Astrocyte (in vitro differentiated cells and primary cell): ENCODE results near the gene OSM. TPM values are rescaled to one million over a fixed set of nuclear protein-coding genes. Genes with fewer than 3 reads are reported as not detected.

Experiments used
- DNase-seq: peaks from one replicate; pipeline ENCODE4 v3.0.0-alpha.2; 2010; ENCODE audit warnings: low read depth
- FAIRE-seq: peaks from 2 replicates; lab custom pipeline; 2011; peaks lifted over from hg19 to GRCh38; lab: Jason Lieb, UNC
- H2AFZ ChIP-seq: 2 replicates; pipeline ENCODE4 v1.6.0; 2012; ENCODE audit warnings: low read depth, low read length, inconsistent platforms
- H3K27ac ChIP-seq: 2 replicates; pipeline ENCODE4 v1.5.1; 2011; ENCODE audit warnings: low read depth, low read length, inconsistent platforms
- H3K27me3 ChIP-seq: 2 replicates; pipeline ENCODE4 v1.6.0; 2011; ENCODE audit warnings: low read length, inconsistent platforms; ENCODE audit not compliant: insufficient read depth
- H3K36me3 ChIP-seq: 2 replicates; pipeline ENCODE4 v1.5.1; 2011; ENCODE audit warnings: low read length, inconsistent platforms; ENCODE audit not compliant: insufficient read depth
- H3K4me1 ChIP-seq: 2 replicates; pipeline ENCODE4 v1.5.1; 2011; ENCODE audit warnings: low read length, inconsistent platforms; ENCODE audit not compliant: insufficient read depth
- H3K4me2 ChIP-seq: 2 replicates; pipeline ENCODE4 v1.6.0; 2012; ENCODE audit warnings: low read length, inconsistent platforms
- H3K4me3 ChIP-seq: 2 replicates; pipeline ENCODE4 v1.5.1; 2011; ENCODE audit warnings: low read depth, mild to moderate bottlenecking, low read length, inconsistent platforms; ENCODE audit not compliant: insufficient read depth
- H3K79me2 ChIP-seq: 2 replicates; pipeline ENCODE4 v1.6.0; 2012; ENCODE audit warnings: mild to moderate bottlenecking, low read length, inconsistent platforms; ENCODE audit not compliant: insufficient read depth
- H3K9ac ChIP-seq: 2 replicates; pipeline ENCODE4 v1.6.0; 2012; ENCODE audit warnings: mild to moderate bottlenecking, low read length, inconsistent platforms
- H3K9me3 ChIP-seq: 2 replicates; pipeline ENCODE4 v1.5.1; 2012; ENCODE audit warnings: low read depth, mild to moderate bottlenecking, low read length, inconsistent platforms; ENCODE audit not compliant: insufficient read depth
- H4K20me1 ChIP-seq: 2 replicates; pipeline ENCODE4 v1.6.0; 2012; ENCODE audit warnings: low read length, inconsistent platforms; ENCODE audit not compliant: insufficient read depth
- H3K27ac Mint-ChIP-seq: one replicate; pipeline ENCODE4 v1.8.0; 2021; ENCODE audit warnings: mild to moderate bottlenecking, mixed read lengths; ENCODE audit not compliant: unreplicated experiment
- H3K27me3 Mint-ChIP-seq: one replicate; pipeline ENCODE4 v1.8.0; 2021; ENCODE audit warnings: low read depth, mixed read lengths; ENCODE audit not compliant: unreplicated experiment
- H3K36me3 Mint-ChIP-seq: one replicate; pipeline ENCODE4 v1.8.0; 2021; ENCODE audit warnings: low read depth, mixed read lengths; ENCODE audit not compliant: unreplicated experiment
- H3K4me1 Mint-ChIP-seq: one replicate; pipeline ENCODE4 v1.8.0; 2021; ENCODE audit warnings: low read depth, mixed read lengths; ENCODE audit not compliant: unreplicated experiment
- H3K4me3 Mint-ChIP-seq: one replicate; pipeline ENCODE4 v1.8.0; 2021; ENCODE audit warnings: mild to moderate bottlenecking, moderate library complexity, mixed read lengths; ENCODE audit not compliant: unreplicated experiment
- H3K9me3 Mint-ChIP-seq: one replicate; pipeline ENCODE4 v1.8.0; 2021; ENCODE audit warnings: mild to moderate bottlenecking, mixed read lengths; ENCODE audit not compliant: unreplicated experiment
- EZH2 ChIP-seq: IDR thresholded peaks from 2 replicates; pipeline ENCODE4 v1.6.1; 2012; ENCODE audit warnings: mild to moderate bottlenecking, low read length, inconsistent platforms; ENCODE audit not compliant: insufficient read depth
- total RNA-seq: library from RNA; stranded (reverse); gene quantifications from 2 replicates; pipeline ENCODE4 v1.2.1, GENCODE V29; 2021
- TF ChIP-seq, protein P1 (sequence below): IDR thresholded peaks from 2 replicates; pipeline ENCODE4 v1.5.1; 2011; ENCODE audit warnings: low read depth, mild to moderate bottlenecking, inconsistent platforms, low read length, moderate library complexity; ENCODE audit not compliant: insufficient read depth

The OSM gene
- total RNA-seq, 1 donor from 2014 or later = not detected

DNA sequence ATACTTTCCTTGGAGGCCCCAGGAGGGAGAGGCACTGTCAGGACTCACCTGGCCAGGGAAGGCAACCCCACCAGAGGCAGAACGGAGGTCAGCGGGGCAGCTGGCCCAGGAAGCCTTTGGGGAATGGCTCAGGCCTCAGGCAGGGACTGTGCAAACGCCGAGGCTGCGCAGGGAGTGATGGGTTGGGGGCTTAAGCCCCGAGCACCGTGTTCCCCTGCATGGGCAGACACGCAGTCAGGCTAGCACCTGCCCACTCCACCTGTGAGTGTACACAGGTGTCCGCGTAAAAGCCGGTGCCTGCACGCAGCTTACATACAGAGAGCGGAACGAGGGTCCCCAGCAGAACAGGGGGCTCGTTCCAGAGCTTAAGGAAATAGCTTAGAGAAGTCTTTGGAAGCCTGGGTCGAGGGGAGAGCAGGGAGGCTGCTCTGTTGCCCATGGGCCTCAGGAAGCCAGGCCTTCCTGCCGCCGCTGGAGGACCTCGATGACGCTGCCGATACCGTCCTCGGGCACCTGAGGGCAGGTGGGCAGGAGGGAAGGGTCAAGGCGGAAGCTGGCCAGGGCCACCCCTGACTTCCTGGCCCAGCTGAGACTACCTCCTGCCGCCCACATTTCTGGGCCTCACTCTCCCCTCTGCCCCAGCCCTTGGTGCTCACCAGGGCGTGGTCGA is 18.7 kb upstream of the OSM start:
- Mint-ChIP-seq H3K36me3 (peaks cover 15% of the 10 kb centered on the region), H3K27ac (no peak overlapping the region), H3K27me3 (no peaks in the 10 kb centered on the region), H3K4me3 (no peak overlapping the region), H3K4me1 (peaks cover 7% of the 10 kb centered on the region), H3K9me3 (no peaks in the 10 kb centered on the region)
- no peak overlapping the region for H3K4me3 ChIP-seq
- H3K4me1 ChIP-seq = peaks cover 20% of the 10 kb centered on the region
- FAIRE-seq (no peak), DNase-seq (no peak)
- no peak overlapping the region for H3K4me2 ChIP-seq
- H3K27ac ChIP-seq = no peak overlapping the region
- H3K36me3 ChIP-seq = no peaks in the 10 kb centered on the region
- H2AFZ ChIP-seq = no peak overlapping the region
- peaks cover 3% of the 10 kb centered on the region for H4K20me1 ChIP-seq
- H3K79me2 ChIP-seq = peaks cover 3% of the 10 kb centered on the region
- H3K27me3 ChIP-seq = no peaks in the 10 kb centered on the region
- TF ChIP-seq, protein P1, sequence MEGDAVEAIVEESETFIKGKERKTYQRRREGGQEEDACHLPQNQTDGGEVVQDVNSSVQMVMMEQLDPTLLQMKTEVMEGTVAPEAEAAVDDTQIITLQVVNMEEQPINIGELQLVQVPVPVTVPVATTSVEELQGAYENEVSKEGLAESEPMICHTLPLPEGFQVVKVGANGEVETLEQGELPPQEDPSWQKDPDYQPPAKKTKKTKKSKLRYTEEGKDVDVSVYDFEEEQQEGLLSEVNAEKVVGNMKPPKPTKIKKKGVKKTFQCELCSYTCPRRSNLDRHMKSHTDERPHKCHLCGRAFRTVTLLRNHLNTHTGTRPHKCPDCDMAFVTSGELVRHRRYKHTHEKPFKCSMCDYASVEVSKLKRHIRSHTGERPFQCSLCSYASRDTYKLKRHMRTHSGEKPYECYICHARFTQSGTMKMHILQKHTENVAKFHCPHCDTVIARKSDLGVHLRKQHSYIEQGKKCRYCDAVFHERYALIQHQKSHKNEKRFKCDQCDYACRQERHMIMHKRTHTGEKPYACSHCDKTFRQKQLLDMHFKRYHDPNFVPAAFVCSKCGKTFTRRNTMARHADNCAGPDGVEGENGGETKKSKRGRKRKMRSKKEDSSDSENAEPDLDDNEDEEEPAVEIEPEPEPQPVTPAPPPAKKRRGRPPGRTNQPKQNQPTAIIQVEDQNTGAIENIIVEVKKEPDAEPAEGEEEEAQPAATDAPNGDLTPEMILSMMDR = no peak
- H3K9me3 ChIP-seq = no peaks in the 10 kb centered on the region
- H3K9ac ChIP-seq = no peak overlapping the region

DNA sequence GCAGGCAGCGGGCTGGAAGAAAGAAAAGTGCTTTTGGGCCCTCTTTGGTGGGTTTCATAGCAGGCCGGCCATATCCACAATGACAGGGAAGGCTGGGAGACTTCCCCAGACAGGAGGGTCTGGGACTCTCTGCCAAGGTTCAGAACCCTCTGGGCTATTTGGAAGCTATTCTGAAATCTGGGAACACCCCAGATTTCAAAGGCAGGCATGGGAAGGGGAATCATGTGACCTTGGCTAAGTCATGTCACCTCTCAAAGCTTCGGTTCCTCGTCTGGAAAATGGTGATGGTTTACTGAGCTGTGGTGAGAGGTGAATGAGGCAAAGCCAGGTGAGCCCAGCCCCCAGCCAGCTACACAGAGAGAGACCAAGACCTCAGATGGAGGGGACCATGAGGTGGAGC is 18.0 kb upstream of the OSM start:
- no peak overlapping the region for H3K4me3 Mint-ChIP-seq
- DNase-seq = no peak
- peaks cover 7% of the 10 kb centered on the region for H3K4me1 Mint-ChIP-seq
- no peak for FAIRE-seq
- Histone ChIP-seq H3K27me3 (no peaks in the 10 kb centered on the region), H3K4me3 (no peak overlapping the region), H3K27ac (no peak overlapping the region), H3K9me3 (no peaks in the 10 kb centered on the region), H3K79me2 (peaks cover 3% of the 10 kb centered on the region), H3K9ac (no peak overlapping the region), H3K36me3 (no peaks in the 10 kb centered on the region), H3K4me1 (peaks cover 14% of the 10 kb centered on the region), H3K4me2 (no peak overlapping the region), H4K20me1 (no peaks in the 10 kb centered on the region), H2AFZ (no peak overlapping the region)
- H3K9me3 Mint-ChIP-seq = no peaks in the 10 kb centered on the region
- no peak overlapping the region for H3K27ac Mint-ChIP-seq
- H3K27me3 Mint-ChIP-seq = no peaks in the 10 kb centered on the region
- H3K36me3 Mint-ChIP-seq = peaks cover 15% of the 10 kb centered on the region
- TF ChIP-seq EZH2 = no peak
- TF ChIP-seq, protein P1 = no peak

DNA sequence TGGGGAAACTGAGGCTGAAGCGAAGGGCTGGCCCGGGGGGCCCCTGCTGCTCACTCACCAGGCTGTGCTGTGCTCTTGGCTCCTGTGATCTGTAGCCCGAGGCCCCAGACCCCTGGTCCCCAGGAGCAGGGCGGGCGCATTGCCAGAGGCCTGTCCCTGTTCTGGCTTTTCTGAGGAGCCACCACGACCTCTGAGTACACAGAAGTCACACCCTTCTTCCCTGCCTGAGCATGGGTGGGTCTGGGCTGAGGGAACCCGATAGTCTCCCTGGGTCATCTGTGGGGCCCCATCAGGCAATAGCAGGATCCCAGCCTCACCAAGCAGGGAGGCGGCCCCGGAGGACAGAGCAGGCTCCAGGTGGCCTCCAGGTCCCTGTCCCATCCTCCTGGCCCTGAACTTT is 17.5 kb upstream of the OSM start:
- H3K79me2 ChIP-seq = peaks cover 3% of the 10 kb centered on the region
- FAIRE-seq = no peak

More for the DNA sequence above, 17.5 kb upstream of the OSM start:
- H3K36me3 Mint-ChIP-seq = peaks cover 15% of the 10 kb centered on the region
- Histone ChIP-seq H3K4me2 (no peak overlapping the region), H3K4me1 (peaks cover 14% of the 10 kb centered on the region), H3K4me3 (no peak overlapping the region), H2AFZ (no peak overlapping the region), H4K20me1 (no peaks in the 10 kb centered on the region), H3K36me3 (no peaks in the 10 kb centered on the region), H3K9ac (no peak overlapping the region), H3K27me3 (no peaks in the 10 kb centered on the region), H3K9me3 (no peaks in the 10 kb centered on the region), H3K27ac (no peak overlapping the region)
- TF ChIP-seq, protein P1 = no peak
- no peak for TF ChIP-seq EZH2
- no peak for DNase-seq
- no peaks in the 10 kb centered on the region for H3K27me3 Mint-ChIP-seq
- H3K4me1 Mint-ChIP-seq = peaks cover 7% of the 10 kb centered on the region
- no peak overlapping the region for H3K4me3 Mint-ChIP-seq
- H3K9me3 Mint-ChIP-seq = no peaks in the 10 kb centered on the region
- no peak overlapping the region for H3K27ac Mint-ChIP-seq
